Measurements from ENCODE around the gene FAM117A.
"Not testable (repeated sequence)": the region's sequence is repeated elsewhere in the genome, so short reads cannot be mapped to it uniquely, and the experiment has no call there.

FAM117A gene

GRCh38 chr17:49674507-49674906 is 89.4 kb downstream of the FAM117A start:
- Mint-ChIP-seq H3K36me3 (ENCODE audit: low read depth) (peaks cover 56% of the 10 kb centered on the region), H3K4me3 (peak overlapping the region; percentile 98), H3K4me1 (ENCODE audit: low read depth) (peaks cover 68% of the 10 kb centered on the region)

DNA sequence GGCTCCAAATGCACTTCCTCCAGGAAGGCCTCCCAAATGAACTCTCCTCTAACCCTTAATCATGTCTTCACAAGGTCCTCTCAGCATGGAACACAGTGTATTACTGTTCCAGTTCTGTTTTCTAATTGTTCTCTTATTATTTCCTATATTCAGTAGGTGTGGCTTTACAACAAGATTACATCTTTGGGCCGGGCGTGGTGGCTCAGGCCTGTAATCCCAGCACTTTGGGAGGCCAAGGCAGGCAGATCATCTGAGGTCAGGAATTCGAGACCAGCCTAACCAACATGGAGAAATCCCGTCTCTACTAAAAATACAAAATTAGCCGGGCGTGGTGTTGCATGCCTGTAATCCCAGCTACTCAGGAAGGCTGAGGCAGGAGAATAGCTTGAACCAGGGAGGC is 90.3 kb downstream of the FAM117A start:
- DNase-seq, H3K27me3 Mint-ChIP-seq, H3K9me3 Mint-ChIP-seq, H3K4me3 Mint-ChIP-seq: not testable (repeated sequence)
- Mint-ChIP-seq H3K27ac (peak overlapping the region; percentile 46), H3K36me3 (ENCODE audit: low read depth) (peaks cover 56% of the 10 kb centered on the region), H3K4me1 (ENCODE audit: low read depth) (peaks cover 68% of the 10 kb centered on the region)

More at GRCh38 chr17:49674507-49674906, 89.4 kb downstream of the FAM117A start:
- H3K27me3 Mint-ChIP-seq: no peaks in the 10 kb centered on the region
- H3K9me3 Mint-ChIP-seq: peaks cover 4% of the 10 kb centered on the region
- no peak for DNase-seq
- peak overlapping the region; percentile 99 for H3K27ac Mint-ChIP-seq

- Mint-ChIP-seq H3K27me3 (no peaks in the 10 kb centered on the region), H3K27ac (peak overlapping the region; percentile 47)
These were observed 93.3 kb downstream of the FAM117A start for GRCh38 chr17:49670641-49671040.

DNA sequence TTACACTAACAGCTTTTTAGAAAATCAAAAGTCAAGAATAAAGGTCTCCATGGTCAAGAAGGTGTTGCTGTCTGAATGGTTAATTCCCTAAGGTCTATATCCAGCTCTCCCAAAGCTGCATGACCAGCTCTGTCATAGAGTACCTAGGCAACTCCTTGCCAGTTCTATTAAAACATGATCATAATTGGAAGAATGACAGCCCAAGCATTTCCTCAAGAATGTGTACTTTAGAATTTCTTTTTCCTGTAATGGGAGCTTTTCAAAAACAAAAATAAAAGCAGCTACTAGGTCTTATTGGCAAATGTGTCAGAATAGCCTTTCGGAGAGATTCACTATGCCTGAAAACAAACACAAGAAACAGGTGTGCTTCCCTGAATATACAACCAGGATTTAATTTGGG is 93.9 kb downstream of the FAM117A start:
- Mint-ChIP-seq H3K27me3 (no peaks in the 10 kb centered on the region), H3K4me3 (no peak overlapping the region), H3K4me1 (ENCODE audit: low read depth) (peaks cover 56% of the 10 kb centered on the region), H3K27ac (peak overlapping the region; percentile 55), H3K9me3 (no peaks in the 10 kb centered on the region), H3K36me3 (ENCODE audit: low read depth) (peaks cover 53% of the 10 kb centered on the region)
- no peak for DNase-seq

More at GRCh38 chr17:49670641-49671040, 93.3 kb downstream of the FAM117A start:
- no peak for DNase-seq
- H3K9me3 Mint-ChIP-seq: no peaks in the 10 kb centered on the region
- peaks cover 62% of the 10 kb centered on the region for H3K4me1 Mint-ChIP-seq (ENCODE audit: low read depth)
- peaks cover 57% of the 10 kb centered on the region for H3K36me3 Mint-ChIP-seq (ENCODE audit: low read depth)
- no peak overlapping the region for H3K4me3 Mint-ChIP-seq

GRCh38 chr17:49667854-49668253 is 96.1 kb downstream of the FAM117A start:
- Mint-ChIP-seq H3K9me3 (no peaks in the 10 kb centered on the region), H3K4me3 (no peak overlapping the region), H3K27ac (peak overlapping the region; percentile 34), H3K36me3 (ENCODE audit: low read depth) (peaks cover 51% of the 10 kb centered on the region), H3K27me3 (no peaks in the 10 kb centered on the region), H3K4me1 (ENCODE audit: low read depth) (peaks cover 58% of the 10 kb centered on the region)
- DNase-seq: no peak

DNA sequence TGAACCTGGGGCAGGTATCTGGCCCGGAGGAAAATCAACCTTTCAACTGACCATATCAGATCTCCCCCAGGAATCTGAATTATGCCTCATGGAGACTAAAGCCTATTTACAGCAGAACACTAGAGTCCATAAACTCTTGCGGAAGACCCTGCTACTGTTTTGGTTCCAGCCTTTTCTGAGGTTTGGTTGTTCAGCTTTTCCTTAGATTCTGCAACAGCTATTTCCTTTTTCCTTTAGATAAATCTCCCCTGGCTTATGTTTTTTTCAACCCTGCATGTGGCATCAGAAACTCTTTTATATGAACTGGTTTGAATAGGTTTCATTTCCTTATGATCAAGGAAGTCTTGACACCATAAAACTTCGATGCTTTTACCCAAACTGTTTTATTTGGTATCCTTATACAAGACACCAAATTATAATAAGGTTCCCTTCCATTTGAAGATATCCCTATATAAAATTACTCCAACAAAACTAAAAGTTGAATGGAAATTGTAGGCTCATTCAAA is 99.2 kb downstream of the FAM117A start:
- Mint-ChIP-seq H3K9me3 (no peaks in the 10 kb centered on the region), H3K4me3 (no peak overlapping the region), H3K27me3 (no peaks in the 10 kb centered on the region), H3K4me1 (ENCODE audit: low read depth) (peaks cover 50% of the 10 kb centered on the region), H3K36me3 (ENCODE audit: low read depth) (peaks cover 46% of the 10 kb centered on the region), H3K27ac (no peak overlapping the region)
- no peak for DNase-seq
